Liver (tissue), 9 donors: ENCODE data around the gene FH. TPM values are rescaled to one million over a fixed set of nuclear protein-coding genes. Genes with fewer than 3 reads are reported as not detected.

Source experiments
- DNase-seq: peaks from one replicate; pipeline ENCODE4 v3.0.0-alpha.2; 2017; ENCODE audit warnings: low spot score
- H3K27ac ChIP-seq, 2 donors: one replicate each; pipeline ENCODE4 v1.7.0; 2013; ENCODE audit warnings: inconsistent platforms in 2 of 2, low read length in 2 of 2, control low read depth in 1 of 2, low read depth in 1 of 2, mild to moderate bottlenecking in 1 of 2
- H3K27me3 ChIP-seq, 4 donors: one replicate each; pipeline versions ENCODE4 v1.6.1 to v1.7.0; 2013; ENCODE audit warnings: low read length in 3 of 4, inconsistent platforms in 1 of 4, mild to moderate bottlenecking in 1 of 4, moderate library complexity in 1 of 4; ENCODE audit not compliant: control insufficient read depth in 4 of 4, insufficient read depth in 4 of 4
- H3K36me3 ChIP-seq, 4 donors: one replicate each; pipeline versions ENCODE4 v1.6.1 to v1.7.0; 2013; ENCODE audit warnings: low read length in 3 of 4, mild to moderate bottlenecking in 3 of 4, low read depth in 1 of 4, moderate library complexity in 1 of 4; ENCODE audit not compliant: control insufficient read depth in 4 of 4, insufficient read depth in 3 of 4
- H3K4me1 ChIP-seq, 4 donors: one replicate each; pipeline versions ENCODE4 v1.6.1 to v1.7.0; 2013; ENCODE audit warnings: low read length in 3 of 4, mild to moderate bottlenecking in 3 of 4, moderate library complexity in 1 of 4; ENCODE audit not compliant: control insufficient read depth in 4 of 4, insufficient read depth in 4 of 4
- H3K4me3 ChIP-seq, 3 donors: one replicate each; pipeline versions ENCODE4 v1.6.1 to v1.7.0; 2013; ENCODE audit warnings: low read length in 3 of 3, control low read depth in 1 of 3, low read depth in 1 of 3, mild to moderate bottlenecking in 1 of 3
- H3K9ac ChIP-seq, 2 donors: one replicate each; pipeline ENCODE4 v1.7.0; 2013; ENCODE audit warnings: low read length in 2 of 2, mild to moderate bottlenecking in 2 of 2, moderate library complexity in 2 of 2, control low read depth in 1 of 2, low read depth in 1 of 2
- H3K9me3 ChIP-seq, 4 donors: one replicate each; pipeline versions ENCODE4 v1.6.1 to v1.7.0; 2013; ENCODE audit warnings: low read length in 3 of 4; ENCODE audit not compliant: control insufficient read depth in 4 of 4
- ATF3 ChIP-seq: IDR thresholded peaks from 2 replicates; pipeline ENCODE4 v1.6.1; 2016; ENCODE audit warnings: antibody characterized with exemption
- CTCF ChIP-seq: fragments of 150-350 bp; IDR thresholded peaks from 2 replicates; pipeline ENCODE4 v1.5.1; 2017; ENCODE audit warnings: improper control_type of control experiment, low read depth, low read length; ENCODE audit not compliant: missing input control
- FOXA2 ChIP-seq: IDR thresholded peaks from 2 replicates; pipeline ENCODE4 v1.6.1; 2016; ENCODE audit warnings: antibody characterized with exemption
- HNF4A ChIP-seq, 2 donors: conservative IDR thresholded peaks; 2 replicates each; pipeline ENCODE4 v1.6.1; 2016; ENCODE audit warnings: antibody characterized with exemption in 2 of 2, mild to moderate bottlenecking in 2 of 2
- HNF4G ChIP-seq: IDR thresholded peaks from 2 replicates; pipeline ENCODE4 v1.6.1; 2016; ENCODE audit warnings: antibody characterized with exemption
- JUND ChIP-seq, 2 donors: IDR thresholded peaks; 2 replicates each; pipeline ENCODE4 v1.6.1; 2016; ENCODE audit warnings: antibody characterized with exemption in 2 of 2
- MAX ChIP-seq: IDR thresholded peaks from 2 replicates; pipeline ENCODE4 v1.6.1; 2016; ENCODE audit warnings: antibody characterized with exemption
- RAD21 ChIP-seq, 2 donors: IDR thresholded peaks; 2 replicates each; pipeline ENCODE4 v1.6.1; 2016; ENCODE audit warnings: antibody characterized with exemption in 2 of 2, mild to moderate bottlenecking in 2 of 2
- REST ChIP-seq: IDR thresholded peaks from 2 replicates; pipeline ENCODE4 v1.6.1; 2016; ENCODE audit warnings: antibody characterized with exemption, mild to moderate bottlenecking
- ZBTB33 ChIP-seq: IDR thresholded peaks from 2 replicates; pipeline ENCODE4 v1.6.1; 2016; ENCODE audit warnings: antibody characterized with exemption
- WGBS: extraction: QIAGEN DNeasy Blood & Tissue Kit; methylation state at CpG from one replicate; pipeline ENCODE4 v1.1.7; 2013; 5-methylcytosine and 5-hydroxymethylcytosine counted together
- polyA plus RNA-seq, 2 donors: library from polyadenylated mRNA; stranded (reverse) in 1 of 2; unstranded in 1 of 2; fragments of 200-250 nt in 1 of 2; fragments of >200 nt in 1 of 2; fragmentation: Nextera tagmentation in 1 of 2; extraction: Ambion mirVana in 1 of 2; gene quantifications; one replicate each; pipeline versions ENCODE4 v1.2.1 to v1.2.3, GENCODE V29; 2013 to 2015
- total RNA-seq, 2 donors: library from RNA; depleted of rRNA; stranded (reverse); fragments of >200 nt; gene quantifications; one replicate each; pipeline ENCODE4 v1.2.3, GENCODE V29; 2014
- donor health status: healthy.
- donor health status: healthy.
- donor health status: healthy.
- donor health status: healthy.
- donor health status: healthy.

FH gene
- total and polyA plus RNA-seq, 4 donors = 68.3 to 145 (median 120) TPM

GRCh38 chr1:241459186-241459802, 60.3 kb downstream of the FH start:
- Histone ChIP-seq H3K4me1 (no peaks in the 10 kb centered on the region), H3K36me3 (no peaks in the 10 kb centered on the region), H3K27ac (no peak overlapping the region), H3K9me3 (no peaks in the 10 kb centered on the region), H3K27me3 (no peaks in the 10 kb centered on the region), H3K9ac (no peak overlapping the region), H3K4me3 (no peak overlapping the region)
- DNase-seq = no peak
- WGBS = 46% methylated on average over 2 of the region's 2 CpGs
- TF ChIP-seq ATF3 (no peak), RAD21 (IDR thresholded peaks at IDR 0.05) (no peak), HNF4A (conservative IDR thresholded peaks at IDR 0.05) (no peak), HNF4G (no peak), ZBTB33 (no peak), REST (no peak), JUND (IDR thresholded peaks at IDR 0.05) (no peak), FOXA2 (no peak), MAX (no peak), CTCF (no peak)

- Histone ChIP-seq H3K9ac (no peak overlapping the region), H3K4me3 (no peak overlapping the region), H3K4me1 (no peaks in the 10 kb centered on the region), H3K36me3 (no peaks in the 10 kb centered on the region), H3K27me3 (no peaks in the 10 kb centered on the region), H3K27ac (no peak overlapping the region), H3K9me3 (no peaks in the 10 kb centered on the region)
- TF ChIP-seq ZBTB33 = no peak
- no peak for DNase-seq
Measured at GRCh38 chr1:241457421-241457820, 62.1 kb downstream of the FH start.
